Neural progenitor cell (in vitro differentiated cells): ENCODE measurements around the gene RIPOR3. TPM values are rescaled to one million over a fixed set of nuclear protein-coding genes. Genes with fewer than 3 reads are reported as not detected.

Experiments used
- DNase-seq: peaks from one replicate; pipeline ENCODE4 v3.0.0-alpha.2; 2016; ENCODE audit warnings: low spot score
- H2AFZ ChIP-seq: fragments of 200-600 bp; sonication (generic); replicated peaks from 2 replicates; pipeline ENCODE4 v1.6.1; 2016; ENCODE audit warnings: antibody characterized with exemption
- H3F3A ChIP-seq: fragments of 200-600 bp; sonication (generic); 2 replicates; pipeline ENCODE4 v1.6.1; 2016; ENCODE audit warnings: antibody characterized with exemption, low read depth
- H3K27ac ChIP-seq: fragments of 200-600 bp; sonication (generic); 2 replicates; pipeline ENCODE4 v1.5.1; 2016; ENCODE audit warnings: mild to moderate bottlenecking
- H3K27me3 ChIP-seq: fragments of 200-600 bp; sonication (generic); 2 replicates; pipeline ENCODE4 v1.6.1; 2016; ENCODE audit warnings: mild to moderate bottlenecking, moderate library complexity
- H3K36me3 ChIP-seq: fragments of 200-600 bp; sonication (generic); 2 replicates; pipeline ENCODE4 v1.5.1; 2016
- H3K4me1 ChIP-seq: fragments of 200-600 bp; sonication (generic); 2 replicates; pipeline ENCODE4 v1.6.1; 2016; ENCODE audit warnings: mixed run types
- H3K4me2 ChIP-seq: fragments of 200-600 bp; sonication (generic); 2 replicates; pipeline ENCODE4 v1.6.1; 2016
- H3K4me3 ChIP-seq: fragments of 200-600 bp; sonication (generic); 2 replicates; pipeline ENCODE4 v1.5.1; 2016
- H3K79me2 ChIP-seq: fragments of 200-600 bp; sonication (generic); 2 replicates; pipeline ENCODE4 v1.6.1; 2016; ENCODE audit warnings: low read depth
- H3K9ac ChIP-seq: fragments of 200-600 bp; sonication (generic); 2 replicates; pipeline ENCODE4 v1.6.1; 2016
- H3K9me3 ChIP-seq: fragments of 200-600 bp; sonication (generic); 2 replicates; pipeline ENCODE4 v1.5.1; 2016; ENCODE audit warnings: low read depth
- H4K20me1 ChIP-seq: fragments of 200-600 bp; sonication (generic); 2 replicates; pipeline ENCODE4 v1.6.1; 2016; ENCODE audit warnings: low read depth
- H3K27ac Mint-ChIP-seq: 3 replicates; pipeline ENCODE4 v1.8.0; 2021; ENCODE audit warnings: mixed read lengths
- H3K27me3 Mint-ChIP-seq: 2 replicates; pipeline ENCODE4 v1.8.0; 2022; ENCODE audit warnings: low read depth, mild to moderate bottlenecking, inconsistent platforms, moderate library complexity, mixed read lengths; ENCODE audit not compliant: insufficient read depth
- H3K36me3 Mint-ChIP-seq: 3 replicates; pipeline ENCODE4 v1.8.0; 2021; ENCODE audit warnings: mixed read lengths
- H3K4me1 Mint-ChIP-seq: 3 replicates; pipeline ENCODE4 v1.8.0; 2021; ENCODE audit warnings: mixed read lengths
- H3K4me3 Mint-ChIP-seq: 3 replicates; pipeline ENCODE4 v1.8.0; 2021; ENCODE audit warnings: mild to moderate bottlenecking, moderate library complexity, mixed read lengths
- H3K9me3 Mint-ChIP-seq: 3 replicates; pipeline ENCODE4 v1.8.0; 2020; ENCODE audit warnings: mixed read lengths
- EZH2 ChIP-seq: fragments of 200-600 bp; sonication (generic); IDR thresholded peaks from 2 replicates; pipeline ENCODE4 v1.6.1; 2017; ENCODE audit warnings: antibody characterized with exemption, mild to moderate bottlenecking, moderate library complexity
- EZH2phosphoT487 ChIP-seq: fragments of 200-600 bp; sonication (generic); IDR thresholded peaks from 2 replicates; pipeline ENCODE4 v1.6.1; 2017; ENCODE audit warnings: antibody characterized with exemption
- total RNA-seq: library from RNA; depleted of rRNA; stranded (reverse); fragments of >200 nt; gene quantifications from 2 replicates; pipeline ENCODE4 v1.2.3, GENCODE V29; 2015; ENCODE audit warnings: low replicate concordance
- TF ChIP-seq, protein P1 (sequence below): fragments of 200-600 bp; sonication (generic); IDR thresholded peaks from 2 replicates; pipeline ENCODE4 v1.5.1; 2017; ENCODE audit warnings: antibody characterized with exemption, mild to moderate bottlenecking

Gene RIPOR3
- total RNA-seq, 1 donor from 2014 or later: 1.2 TPM

DNA sequence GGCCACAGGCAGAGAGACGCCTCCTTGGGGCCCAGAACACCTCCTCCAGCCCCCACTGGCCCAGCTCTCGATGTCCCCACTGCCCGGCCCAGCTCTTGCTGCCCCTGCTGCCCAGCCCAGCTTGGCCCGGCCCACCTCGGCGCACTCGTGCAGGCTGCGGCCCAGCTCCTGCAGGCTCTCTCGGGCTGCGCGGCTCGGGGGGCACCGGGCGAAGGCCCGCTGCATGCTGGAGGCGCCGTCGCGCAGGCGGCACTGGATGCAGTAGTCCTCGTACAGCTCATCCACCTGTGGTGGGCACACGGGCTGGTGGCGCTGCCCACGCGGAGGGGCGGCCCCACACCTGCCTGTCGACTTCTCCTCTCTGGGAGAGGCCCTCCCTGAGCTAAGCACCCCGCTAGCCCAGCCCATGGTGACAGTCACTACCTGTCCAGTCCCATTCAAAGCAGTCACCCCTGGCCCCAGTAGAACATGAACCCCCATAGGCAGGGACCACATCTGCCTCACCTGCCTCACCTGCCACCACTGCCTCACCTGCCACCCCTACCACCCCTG lies 81.8 kb downstream of the RIPOR3 start:
- H3K27ac Mint-ChIP-seq: no peak overlapping the region

GRCh38 chr20:50608750-50609104 lies 82.6 kb downstream of the RIPOR3 start:
- Histone ChIP-seq H3K9me3 (no peaks in the 10 kb centered on the region), H3K4me2 (no peak overlapping the region), H3F3A (no peaks in the 10 kb centered on the region), H4K20me1 (no peaks in the 10 kb centered on the region), H3K27me3 (no peaks in the 10 kb centered on the region), H3K27ac (no peak overlapping the region), H2AFZ (no peak overlapping the region), H3K36me3 (no peaks in the 10 kb centered on the region), H3K4me1 (no peaks in the 10 kb centered on the region), H3K4me3 (no peak overlapping the region), H3K79me2 (no peaks in the 10 kb centered on the region), H3K9ac (no peak overlapping the region)
- TF ChIP-seq EZH2phosphoT487 (no peak), EZH2 (no peak)
- TF ChIP-seq, protein P1, sequence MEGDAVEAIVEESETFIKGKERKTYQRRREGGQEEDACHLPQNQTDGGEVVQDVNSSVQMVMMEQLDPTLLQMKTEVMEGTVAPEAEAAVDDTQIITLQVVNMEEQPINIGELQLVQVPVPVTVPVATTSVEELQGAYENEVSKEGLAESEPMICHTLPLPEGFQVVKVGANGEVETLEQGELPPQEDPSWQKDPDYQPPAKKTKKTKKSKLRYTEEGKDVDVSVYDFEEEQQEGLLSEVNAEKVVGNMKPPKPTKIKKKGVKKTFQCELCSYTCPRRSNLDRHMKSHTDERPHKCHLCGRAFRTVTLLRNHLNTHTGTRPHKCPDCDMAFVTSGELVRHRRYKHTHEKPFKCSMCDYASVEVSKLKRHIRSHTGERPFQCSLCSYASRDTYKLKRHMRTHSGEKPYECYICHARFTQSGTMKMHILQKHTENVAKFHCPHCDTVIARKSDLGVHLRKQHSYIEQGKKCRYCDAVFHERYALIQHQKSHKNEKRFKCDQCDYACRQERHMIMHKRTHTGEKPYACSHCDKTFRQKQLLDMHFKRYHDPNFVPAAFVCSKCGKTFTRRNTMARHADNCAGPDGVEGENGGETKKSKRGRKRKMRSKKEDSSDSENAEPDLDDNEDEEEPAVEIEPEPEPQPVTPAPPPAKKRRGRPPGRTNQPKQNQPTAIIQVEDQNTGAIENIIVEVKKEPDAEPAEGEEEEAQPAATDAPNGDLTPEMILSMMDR: no peak
- DNase-seq: no peak
- H3K27ac Mint-ChIP-seq: no peak overlapping the region
- no peaks in the 10 kb centered on the region for H3K36me3 Mint-ChIP-seq
- H3K27me3 Mint-ChIP-seq: peaks cover 5% of the 10 kb centered on the region
- no peaks in the 10 kb centered on the region for H3K9me3 Mint-ChIP-seq
- no peaks in the 10 kb centered on the region for H3K4me1 Mint-ChIP-seq
- H3K4me3 Mint-ChIP-seq: no peak overlapping the region

More for the DNA sequence above, 81.8 kb downstream of the RIPOR3 start:
- Histone ChIP-seq H3F3A (peaks cover 4% of the 10 kb centered on the region), H3K9me3 (no peaks in the 10 kb centered on the region), H3K4me3 (no peak overlapping the region), H3K27me3 (no peaks in the 10 kb centered on the region), H3K4me1 (peaks cover 4% of the 10 kb centered on the region), H3K36me3 (no peaks in the 10 kb centered on the region), H3K9ac (no peak overlapping the region), H3K27ac (no peak overlapping the region), H3K79me2 (no peaks in the 10 kb centered on the region), H4K20me1 (no peaks in the 10 kb centered on the region), H2AFZ (no peak overlapping the region), H3K4me2 (no peak overlapping the region)
- no peaks in the 10 kb centered on the region for H3K36me3 Mint-ChIP-seq
- H3K4me1 Mint-ChIP-seq: no peaks in the 10 kb centered on the region
- H3K27me3 Mint-ChIP-seq: peaks cover 5% of the 10 kb centered on the region
- H3K4me3 Mint-ChIP-seq: no peak overlapping the region
- no peaks in the 10 kb centered on the region for H3K9me3 Mint-ChIP-seq
- DNase-seq: no peak
- TF ChIP-seq EZH2 (no peak), EZH2phosphoT487 (no peak)
- TF ChIP-seq, protein P1: no peak

DNA sequence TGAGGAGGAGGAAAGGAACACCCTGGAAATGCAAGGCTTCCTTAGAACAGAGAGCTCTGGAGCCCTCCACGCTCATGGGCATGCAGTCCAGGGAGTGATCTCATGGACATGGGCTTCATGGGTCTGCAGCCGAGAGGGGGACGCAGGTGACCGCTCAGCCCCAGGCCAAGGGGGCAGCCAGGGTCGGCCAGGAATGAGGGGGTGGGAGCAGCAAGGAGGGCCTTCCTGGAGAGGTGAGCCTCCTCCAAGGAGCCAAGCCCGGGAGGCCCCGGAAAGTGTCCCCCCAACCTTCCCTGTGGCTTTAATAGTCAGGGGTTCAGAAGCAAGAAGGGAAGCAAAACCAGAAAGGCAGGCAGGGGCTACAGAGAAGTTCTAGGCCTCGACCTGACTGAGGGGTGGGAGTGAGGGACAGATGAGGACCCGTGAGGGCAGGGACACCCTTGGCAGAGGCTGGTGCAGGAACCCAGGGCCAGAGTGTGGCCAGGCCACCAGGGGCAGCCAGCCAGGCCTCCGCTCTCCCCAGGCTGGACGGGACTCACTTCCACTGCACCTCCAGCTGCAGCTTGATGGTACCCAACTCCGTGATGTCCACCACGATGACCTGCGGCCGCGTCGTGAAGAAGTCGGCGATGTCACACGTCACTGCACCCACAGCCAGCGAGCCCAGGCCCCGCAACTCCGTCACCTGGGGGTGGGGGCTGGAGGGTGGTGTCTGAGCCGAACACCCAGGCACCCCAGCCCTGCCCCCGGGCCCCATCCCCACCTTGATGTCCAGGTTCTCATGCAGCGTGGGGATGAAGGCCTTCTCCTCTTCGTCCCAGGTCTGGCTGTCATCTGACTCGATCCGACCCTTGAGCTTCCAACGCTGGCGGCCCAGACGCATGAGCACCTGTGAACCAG lies 83.2 kb downstream of the RIPOR3 start:
- TF ChIP-seq EZH2phosphoT487 (no peak), EZH2 (no peak)
- TF ChIP-seq, protein P1: no peak
- no peak overlapping the region for H2AFZ ChIP-seq
- Mint-ChIP-seq H3K27ac (no peak overlapping the region), H3K36me3 (no peaks in the 10 kb centered on the region), H3K4me1 (no peaks in the 10 kb centered on the region), H3K9me3 (no peaks in the 10 kb centered on the region), H3K4me3 (no peak overlapping the region), H3K27me3 (peaks cover 5% of the 10 kb centered on the region)
- no peaks in the 10 kb centered on the region for H3K27me3 ChIP-seq
- H3K27ac ChIP-seq: no peak overlapping the region
- no peaks in the 10 kb centered on the region for H3K4me1 ChIP-seq
- no peaks in the 10 kb centered on the region for H3F3A ChIP-seq
- H3K36me3 ChIP-seq: no peaks in the 10 kb centered on the region
- H3K9me3 ChIP-seq: no peaks in the 10 kb centered on the region
- no peaks in the 10 kb centered on the region for H3K79me2 ChIP-seq
- H3K4me2 ChIP-seq: no peak overlapping the region
- H4K20me1 ChIP-seq: no peaks in the 10 kb centered on the region
- no peak overlapping the region for H3K9ac ChIP-seq
- DNase-seq: no peak
- H3K4me3 ChIP-seq: no peak overlapping the region
